Glutamatergic neuron (in vitro differentiated cells): ENCODE data around the gene SCN5A. TPM values are rescaled to one million over a fixed set of nuclear protein-coding genes. Genes with fewer than 3 reads are reported as not detected.
"Not testable (repeated sequence)": the region's sequence is repeated elsewhere in the genome, so short reads cannot be mapped to it uniquely, and the experiment has no call there.

ENCODE experiments used
- DNase-seq: peaks from one replicate; pipeline ENCODE4 v3.0.0; 2022
- H3K27ac Mint-ChIP-seq: one replicate; pipeline ENCODE4 v1.8.0; 2020; ENCODE audit warnings: mild to moderate bottlenecking, mixed read lengths, inconsistent platforms; ENCODE audit not compliant: unreplicated experiment
- H3K27me3 Mint-ChIP-seq: one replicate; pipeline ENCODE4 v1.8.0; 2020; ENCODE audit warnings: mild to moderate bottlenecking, moderate library complexity, mixed read lengths, inconsistent platforms; ENCODE audit not compliant: unreplicated experiment
- H3K36me3 Mint-ChIP-seq: one replicate; pipeline ENCODE4 v1.8.0; 2020; ENCODE audit warnings: mild to moderate bottlenecking, mixed read lengths, inconsistent platforms; ENCODE audit not compliant: unreplicated experiment
- H3K4me1 Mint-ChIP-seq: one replicate; pipeline ENCODE4 v1.8.0; 2020; ENCODE audit warnings: mild to moderate bottlenecking, low read depth, mixed read lengths, inconsistent platforms; ENCODE audit not compliant: unreplicated experiment
- H3K4me3 Mint-ChIP-seq: one replicate; pipeline ENCODE4 v1.8.0; 2020; ENCODE audit warnings: mild to moderate bottlenecking, mixed read lengths, inconsistent platforms; ENCODE audit not compliant: unreplicated experiment
- H3K9me3 Mint-ChIP-seq: one replicate; pipeline ENCODE4 v1.8.0; 2020; ENCODE audit warnings: mild to moderate bottlenecking, moderate library complexity, mixed read lengths, inconsistent platforms; ENCODE audit not compliant: unreplicated experiment
- CTCF ChIP-seq: fragments of 200-600 bp; sonication (generic); IDR thresholded peaks from one replicate; pipeline ENCODE4 v1.5.0; 2021; ENCODE audit not compliant: partially characterized antibody, unreplicated experiment
- total RNA-seq: library from RNA; stranded (reverse); fragmentation: NEBNext Ultra II Directional; extraction: Animal tissue kit (Norgen Biotek cat#: 25700); gene quantifications from one replicate; pipeline ENCODE4 v1.2.1, GENCODE V29; 2021; ENCODE audit not compliant: unreplicated experiment

The SCN5A gene
- total RNA-seq, 1 donor from 2014 or later = 4.8 TPM

GRCh38 chr3:38573556-38573955, 75.9 kb downstream of the SCN5A start:
- Mint-ChIP-seq H3K36me3 (peaks cover 6% of the 10 kb centered on the region), H3K4me3 (no peak overlapping the region)
- no peak for DNase-seq

GRCh38 chr3:38573111-38573510, 76.4 kb downstream of the SCN5A start:
- H3K4me3 Mint-ChIP-seq = no peak overlapping the region
- no peak for DNase-seq

More at GRCh38 chr3:38573556-38573955, 75.9 kb downstream of the SCN5A start:
- H3K27me3 Mint-ChIP-seq = peaks cover 4% of the 10 kb centered on the region
- H3K27ac Mint-ChIP-seq = no peak overlapping the region
- H3K9me3 Mint-ChIP-seq = peaks cover 1% of the 10 kb centered on the region
- TF ChIP-seq CTCF = no peak
- no peaks in the 10 kb centered on the region for H3K4me1 Mint-ChIP-seq

GRCh38 chr3:38567498-38567897, 82.0 kb downstream of the SCN5A start:
- Mint-ChIP-seq H3K4me1 (no peaks in the 10 kb centered on the region), H3K4me3 (no peak overlapping the region), H3K27me3 (peaks cover 2% of the 10 kb centered on the region), H3K27ac (no peak overlapping the region), H3K9me3 (no peaks in the 10 kb centered on the region), H3K36me3 (peaks cover 4% of the 10 kb centered on the region)
- no peak for TF ChIP-seq CTCF
- DNase-seq = no peak

More at GRCh38 chr3:38573111-38573510, 76.4 kb downstream of the SCN5A start:
- Mint-ChIP-seq H3K27me3 (peaks cover 4% of the 10 kb centered on the region), H3K9me3 (peaks cover 1% of the 10 kb centered on the region), H3K27ac (no peak overlapping the region), H3K4me1 (no peaks in the 10 kb centered on the region), H3K36me3 (peaks cover 6% of the 10 kb centered on the region)
- no peak for TF ChIP-seq CTCF

GRCh38 chr3:38566794-38567193, 82.7 kb downstream of the SCN5A start:
- not testable (repeated sequence) for H3K27me3 Mint-ChIP-seq, H3K27ac Mint-ChIP-seq, H3K9me3 Mint-ChIP-seq, H3K4me3 Mint-ChIP-seq, DNase-seq, H3K36me3 Mint-ChIP-seq, H3K4me1 Mint-ChIP-seq

GRCh38 chr3:38566215-38566528, 83.3 kb downstream of the SCN5A start:
- Mint-ChIP-seq H3K4me1 (no peaks in the 10 kb centered on the region), H3K27ac (no peak overlapping the region)

More at GRCh38 chr3:38566215-38566528, 83.3 kb downstream of the SCN5A start:
- no peak for DNase-seq
- H3K36me3 Mint-ChIP-seq = peaks cover 4% of the 10 kb centered on the region
- TF ChIP-seq CTCF = no peak
- no peaks in the 10 kb centered on the region for H3K9me3 Mint-ChIP-seq
- no peak overlapping the region for H3K4me3 Mint-ChIP-seq
- H3K27me3 Mint-ChIP-seq = peaks cover 2% of the 10 kb centered on the region
